HG02623 (cell line): ENCODE results near the gene NEBL.

Source experiments
- ATAC-seq: cut with Tn5 transposase; IDR thresholded peaks from one replicate; pipeline ENCODE4 v1.9.1; 2021; ENCODE audit warnings: moderate library complexity; ENCODE audit not compliant: unreplicated experiment

Gene NEBL

GRCh38 chr10:20871970-20872369 lies 25.1 kb downstream of the NEBL start:
- ATAC-seq: no peak

- no peak for ATAC-seq
Observed at GRCh38 chr10:20870834-20871233, 26.3 kb downstream of the NEBL start.

- no peak for ATAC-seq
Observed at GRCh38 chr10:20863008-20863407, 34.1 kb downstream of the NEBL start.

- ATAC-seq: no peak
Observed at GRCh38 chr10:20858292-20859124, 38.6 kb downstream of the NEBL start.

- no peak for ATAC-seq
Observed at GRCh38 chr10:20856484-20856883, 40.6 kb downstream of the NEBL start.

GRCh38 chr10:20855398-20856038 lies 41.6 kb downstream of the NEBL start:
- ATAC-seq: no peak

GRCh38 chr10:20853276-20853675 lies 43.8 kb downstream of the NEBL start:
- no peak for ATAC-seq

- ATAC-seq: no peak
Observed at GRCh38 chr10:20852303-20852702, 44.8 kb downstream of the NEBL start.

- no peak for ATAC-seq
Observed at GRCh38 chr10:20847512-20847911, 49.6 kb downstream of the NEBL start.

- ATAC-seq: no peak
Observed at GRCh38 chr10:20846263-20846662, 50.8 kb downstream of the NEBL start.

- ATAC-seq: no peak
Observed at GRCh38 chr10:20841419-20841818, 55.7 kb downstream of the NEBL start.

GRCh38 chr10:20839910-20840309 lies 57.2 kb downstream of the NEBL start:
- no peak for ATAC-seq

- no peak for ATAC-seq
Observed at GRCh38 chr10:20839141-20839540, 58.0 kb downstream of the NEBL start.

- no peak for ATAC-seq
Observed at GRCh38 chr10:20836401-20836800, 60.7 kb downstream of the NEBL start.

- no peak for ATAC-seq
Observed at GRCh38 chr10:20835335-20835734, 61.8 kb downstream of the NEBL start.

- no peak for ATAC-seq
Observed at GRCh38 chr10:20834825-20835224, 62.3 kb downstream of the NEBL start.

- no peak for ATAC-seq
Observed at GRCh38 chr10:20822825-20823224, 74.3 kb downstream of the NEBL start.

GRCh38 chr10:20817646-20818045 lies 79.5 kb downstream of the NEBL start:
- no peak for ATAC-seq

GRCh38 chr10:20817116-20817515 lies 80.0 kb downstream of the NEBL start:
- no peak for ATAC-seq

GRCh38 chr10:20814116-20814515 lies 83.0 kb downstream of the NEBL start:
- no peak for ATAC-seq

- no peak for ATAC-seq
Observed at GRCh38 chr10:20811131-20811530, 86.0 kb downstream of the NEBL start.

GRCh38 chr10:20809631-20810030 lies 87.5 kb downstream of the NEBL start:
- no peak for ATAC-seq
